Erythroblast (primary cell): ENCODE results near the gene RAP2A.

Experiments
- GATA1 ChIP-seq: IDR thresholded peaks from 2 replicates; pipeline ENCODE4 v1.6.1; 2011; ENCODE audit warnings: low read depth, mild to moderate bottlenecking, control low read depth, low read length, moderate library complexity
- POLR2A ChIP-seq: IDR thresholded peaks from 2 replicates; pipeline ENCODE4 v1.6.1; 2011; ENCODE audit warnings: mild to moderate bottlenecking, low read length

GRCh38 chr13:97448503-97449251 is 14.7 kb downstream of the RAP2A start:
- TF ChIP-seq POLR2A: no peak
- TF ChIP-seq GATA1: no peak
